ENCODE results near the gene FADS6. TPM values are rescaled to one million over a fixed set of nuclear protein-coding genes. Genes with fewer than 3 reads are reported as not detected.

The FADS6 gene
- total and polyA plus RNA-seq, 2 of the 13 experiments (the other 11 are each of a cell fraction or from before 2014, with no cell fraction given), result 0.11 TPM

GRCh38 chr17:74917430-74917829 is 24.0 kb upstream of the FADS6 start:
- H3K27me3 ChIP-seq (ENCODE audit: control insufficient read depth in 1 of 2, insufficient read depth in 2 of 2, low read length in 2 of 2), result peaks cover 11 to 51% of the 10 kb centered on the region in 2 experiments
- H3K9ac ChIP-seq (ENCODE audit: insufficient read depth, low read depth, low read length), result no peak overlapping the region
- H3K4me2 ChIP-seq (ENCODE audit: low read depth, low read length), result no peak overlapping the region
- no peak for FAIRE-seq
- no TSS peak for BruUV-seq (replicated peaks)
- CTCF ChIA-PET (ENCODE audit: low intra/inter-chr PET ratio, low total read pairs), result no interaction called here
- no peaks in the 10 kb centered on the region for H3K9me3 ChIP-seq (ENCODE audit: low read length)
- intact Hi-C loops (cut with micrococcal nuclease; ENCODE audit: unreplicated experiment) (no loop called here), in situ Hi-C loops (cut with HindIII; ENCODE audit: extremely low pct_ligation_motif_present, low pct_unique_long_range_greater_than_20kb) (loop anchor here (5.0 kb wide), 1 partner anchor 90 kb away; no protein-coding TSS in a partner anchor)
- WGBS (ENCODE audit: low lambda C conversion rate), result 38% methylated on average over 10 of the region's 10 CpGs
- ATAC-seq, result no peak
- no peak overlapping the region for H3K27ac ChIP-seq (ENCODE audit: extremely low read length, insufficient read depth, low read length)
- H3K4me3 ChIP-seq (replicated peaks in 1 of 3; ENCODE audit: insufficient read depth in 1 of 3, low read depth in 2 of 3, low read length in 3 of 3), result no peak overlapping the region
- DNase-seq (ENCODE audit: low spot score), result no peak
- no peaks in the 10 kb centered on the region for H4K20me1 ChIP-seq (ENCODE audit: insufficient read depth, low read length)
- TF ChIP-seq DDIT3 (CRISPR knock-in tag; IDR thresholded peaks at IDR 0.05) (no peak), NCOA5 (CRISPR knock-in tag; IDR thresholded peaks at IDR 0.05) (no peak), MED8 (CRISPR knock-in tag; IDR thresholded peaks at IDR 0.05; ENCODE audit: insufficient replicate concordance) (no peak), RCOR2 (CRISPR knock-in tag; IDR thresholded peaks at IDR 0.05) (no peak), ZBTB10 (CRISPR knock-in tag; IDR thresholded peaks at IDR 0.05; ENCODE audit: borderline replicate concordance) (no peak), ZNF121 (CRISPR knock-in tag; IDR thresholded peaks at IDR 0.05) (no peak), SKIL (CRISPR knock-in tag; IDR thresholded peaks at IDR 0.05; ENCODE audit: borderline replicate concordance) (no peak), HNRNPH1 (optimal IDR thresholded peaks at IDR 0.05; ENCODE audit: low read depth, low read length) (no peak), IRF2 (CRISPR knock-in tag; IDR thresholded peaks at IDR 0.05) (no peak), NONO (IDR thresholded peaks at IDR 0.05) (no peak), NONO (CRISPR knock-in tag; conservative IDR thresholded peaks at IDR 0.05) (no peak), ZSCAN9 (CRISPR knock-in tag; IDR thresholded peaks at IDR 0.05; ENCODE audit: borderline replicate concordance) (no peak), DNMT3B (CRISPR knock-in tag; conservative IDR thresholded peaks at IDR 0.05) (no peak), ZNF598 (CRISPR knock-in tag; IDR thresholded peaks at IDR 0.05; ENCODE audit: borderline replicate concordance) (no peak), HDAC1 (CRISPR knock-in tag; IDR thresholded peaks at IDR 0.05) (no peak)
- no peaks in the 10 kb centered on the region for H3K36me3 ChIP-seq (replicated peaks in 1 of 2; ENCODE audit: control insufficient read depth in 1 of 2, insufficient read depth in 2 of 2, low read length in 2 of 2)
- H3K79me2 ChIP-seq (ENCODE audit: insufficient read depth, low read length), result no peaks in the 10 kb centered on the region
- POLR2A ChIA-PET, result interaction anchor here (1.0 kb wide), 1 partner anchor 44 kb away, joined by 3 read pairs; the partner anchor contains the start of gene FDXR
- H3K4me1 ChIP-seq (ENCODE audit: insufficient read depth, low read length), result peaks cover 26% of the 10 kb centered on the region
- no peak overlapping the region for H2AFZ ChIP-seq (ENCODE audit: low read length)
